ENCODE measurements around the gene HEG1. TPM values are rescaled to one million over a fixed set of nuclear protein-coding genes. Genes with fewer than 3 reads are reported as not detected.
"Not testable (repeated sequence)": the region's sequence is repeated elsewhere in the genome, so short reads cannot be mapped to it uniquely, and the experiment has no call there.

The HEG1 gene
- total and polyA plus RNA-seq, 2 experiments from 2014 or later = 27.2 to 27.3 TPM

DNA sequence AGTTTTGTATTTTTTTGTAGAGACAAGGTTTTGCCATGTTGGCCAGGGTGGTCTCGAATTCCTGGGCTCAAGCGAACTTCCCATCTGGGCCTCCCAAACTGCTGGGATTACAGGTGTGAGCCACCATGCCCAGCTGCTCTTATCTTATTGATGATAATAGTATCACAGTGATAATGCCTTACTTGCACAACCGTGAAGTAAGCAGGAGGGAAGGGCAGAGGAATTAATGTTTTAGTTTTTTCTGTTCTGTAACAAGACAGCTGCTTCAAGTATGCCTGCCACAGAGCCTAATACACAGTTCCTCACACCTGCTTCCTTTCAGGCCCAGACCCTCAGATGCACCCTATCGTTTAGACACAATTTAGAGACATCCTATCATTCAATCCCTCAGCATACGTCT is 95.1 kb downstream of the HEG1 start:
- Histone ChIP-seq H3K9me3 (ENCODE audit: low read depth) (no peaks in the 10 kb centered on the region), H3K36me3 (replicated peaks; ENCODE audit: insufficient read depth, low read depth) (no peaks in the 10 kb centered on the region), H3K79me2 (no peaks in the 10 kb centered on the region), H3K27me3 (no peaks in the 10 kb centered on the region), H4K20me1 (ENCODE audit: insufficient read depth, poor library complexity, severe bottlenecking) (no peaks in the 10 kb centered on the region), H3K9me2 (replicated peaks; ENCODE audit: insufficient read depth) (no peaks in the 10 kb centered on the region), H3K4me3 (no peak overlapping the region), H3K4me2 (no peak overlapping the region), H3K27ac (peak overlapping the region; percentile 67), H3K4me1 (ENCODE audit: insufficient read depth) (peaks cover 12% of the 10 kb centered on the region), H2AFZ (no peak overlapping the region)
- TF ChIP-seq, protein P1, sequence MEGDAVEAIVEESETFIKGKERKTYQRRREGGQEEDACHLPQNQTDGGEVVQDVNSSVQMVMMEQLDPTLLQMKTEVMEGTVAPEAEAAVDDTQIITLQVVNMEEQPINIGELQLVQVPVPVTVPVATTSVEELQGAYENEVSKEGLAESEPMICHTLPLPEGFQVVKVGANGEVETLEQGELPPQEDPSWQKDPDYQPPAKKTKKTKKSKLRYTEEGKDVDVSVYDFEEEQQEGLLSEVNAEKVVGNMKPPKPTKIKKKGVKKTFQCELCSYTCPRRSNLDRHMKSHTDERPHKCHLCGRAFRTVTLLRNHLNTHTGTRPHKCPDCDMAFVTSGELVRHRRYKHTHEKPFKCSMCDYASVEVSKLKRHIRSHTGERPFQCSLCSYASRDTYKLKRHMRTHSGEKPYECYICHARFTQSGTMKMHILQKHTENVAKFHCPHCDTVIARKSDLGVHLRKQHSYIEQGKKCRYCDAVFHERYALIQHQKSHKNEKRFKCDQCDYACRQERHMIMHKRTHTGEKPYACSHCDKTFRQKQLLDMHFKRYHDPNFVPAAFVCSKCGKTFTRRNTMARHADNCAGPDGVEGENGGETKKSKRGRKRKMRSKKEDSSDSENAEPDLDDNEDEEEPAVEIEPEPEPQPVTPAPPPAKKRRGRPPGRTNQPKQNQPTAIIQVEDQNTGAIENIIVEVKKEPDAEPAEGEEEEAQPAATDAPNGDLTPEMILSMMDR (IDR thresholded peaks at IDR 0.05; ENCODE audit: poor library complexity) = no peak
- TF ChIP-seq EZH2 (IDR thresholded peaks at IDR 0.05; ENCODE audit: borderline replicate concordance) (no peak), EZH2phosphoT487 (IDR thresholded peaks at IDR 0.05; ENCODE audit: low read depth, severe bottlenecking, unreplicated experiment) (no peak)
- no peak for DNase-seq (ENCODE audit: low spot score)
- WGBS (ENCODE audit: low lambda C conversion rate, missing lambda C conversion rate) = 81% methylated on average over 5 of the region's 5 CpGs

DNA sequence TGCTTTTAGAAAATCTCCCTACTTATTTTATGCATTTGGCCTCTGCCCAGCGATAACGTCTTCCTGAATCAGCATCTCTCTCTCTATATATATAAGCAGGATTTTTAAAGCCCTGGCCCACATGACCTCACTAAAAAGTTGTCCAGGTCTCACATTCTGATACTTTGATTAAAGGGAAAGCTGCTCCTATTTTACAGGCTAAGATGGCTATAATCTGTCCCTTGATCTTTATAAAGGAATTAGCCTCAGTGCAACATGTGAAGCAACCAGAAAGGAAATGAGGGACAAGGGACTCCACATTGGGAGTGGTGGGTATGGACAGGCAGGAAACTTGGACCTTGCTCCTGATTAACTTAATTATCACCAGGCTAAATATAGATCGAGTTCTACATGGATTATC is 95.7 kb downstream of the HEG1 start:
- no peaks in the 10 kb centered on the region for H3K79me2 ChIP-seq
- 60% methylated on average over 3 of the region's 3 CpGs for WGBS (ENCODE audit: low lambda C conversion rate, missing lambda C conversion rate)
- H3K4me2 ChIP-seq = no peak overlapping the region
- no peaks in the 10 kb centered on the region for H3K27me3 ChIP-seq
- H4K20me1 ChIP-seq (ENCODE audit: insufficient read depth, poor library complexity, severe bottlenecking) = no peaks in the 10 kb centered on the region
- no peak for TF ChIP-seq EZH2 (IDR thresholded peaks at IDR 0.05; ENCODE audit: borderline replicate concordance)
- H3K4me3 ChIP-seq = no peak overlapping the region
- DNase-seq (ENCODE audit: low spot score) = no peak
- H3K4me1 ChIP-seq (ENCODE audit: insufficient read depth) = peaks cover 12% of the 10 kb centered on the region
- no peaks in the 10 kb centered on the region for H3K9me2 ChIP-seq (replicated peaks; ENCODE audit: insufficient read depth)
- no peaks in the 10 kb centered on the region for H3K36me3 ChIP-seq (replicated peaks; ENCODE audit: insufficient read depth, low read depth)
- H3K27ac ChIP-seq = peak overlapping the region; percentile 67
- H2AFZ ChIP-seq = no peak overlapping the region
- no peaks in the 10 kb centered on the region for H3K9me3 ChIP-seq (ENCODE audit: low read depth)

DNA sequence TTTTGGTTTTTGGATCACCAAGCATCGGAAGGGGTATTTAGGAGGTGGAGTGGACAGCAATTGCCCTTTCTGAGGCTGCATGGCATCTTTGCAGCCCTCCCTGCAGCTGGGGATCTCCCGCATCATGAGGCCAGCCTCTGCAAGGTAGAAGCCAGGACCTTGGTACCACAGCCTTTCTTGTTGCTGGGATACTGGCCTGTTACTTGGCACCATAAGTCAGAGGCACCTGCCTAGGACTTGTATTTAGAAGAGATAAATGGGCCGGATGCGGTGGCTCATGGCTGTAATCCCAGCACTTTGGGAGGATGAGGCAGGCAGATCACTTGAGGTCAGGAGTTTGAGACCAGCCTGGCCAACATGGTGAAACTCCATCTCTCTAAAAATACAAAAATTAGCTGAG is 97.8 kb downstream of the HEG1 start:
- not testable (repeated sequence) for H3K27me3 ChIP-seq; H3K9me2 ChIP-seq (replicated peaks; ENCODE audit: insufficient read depth); H3K9me3 ChIP-seq (ENCODE audit: low read depth); H3K4me3 ChIP-seq; DNase-seq (ENCODE audit: low spot score); H4K20me1 ChIP-seq (ENCODE audit: insufficient read depth, poor library complexity, severe bottlenecking); H3K27ac ChIP-seq; H3K79me2 ChIP-seq; H3K36me3 ChIP-seq (replicated peaks; ENCODE audit: insufficient read depth, low read depth); H2AFZ ChIP-seq; H3K4me1 ChIP-seq (ENCODE audit: insufficient read depth); H3K4me2 ChIP-seq
- WGBS (ENCODE audit: low lambda C conversion rate, missing lambda C conversion rate) = 92% methylated on average over 4 of the region's 4 CpGs

DNA sequence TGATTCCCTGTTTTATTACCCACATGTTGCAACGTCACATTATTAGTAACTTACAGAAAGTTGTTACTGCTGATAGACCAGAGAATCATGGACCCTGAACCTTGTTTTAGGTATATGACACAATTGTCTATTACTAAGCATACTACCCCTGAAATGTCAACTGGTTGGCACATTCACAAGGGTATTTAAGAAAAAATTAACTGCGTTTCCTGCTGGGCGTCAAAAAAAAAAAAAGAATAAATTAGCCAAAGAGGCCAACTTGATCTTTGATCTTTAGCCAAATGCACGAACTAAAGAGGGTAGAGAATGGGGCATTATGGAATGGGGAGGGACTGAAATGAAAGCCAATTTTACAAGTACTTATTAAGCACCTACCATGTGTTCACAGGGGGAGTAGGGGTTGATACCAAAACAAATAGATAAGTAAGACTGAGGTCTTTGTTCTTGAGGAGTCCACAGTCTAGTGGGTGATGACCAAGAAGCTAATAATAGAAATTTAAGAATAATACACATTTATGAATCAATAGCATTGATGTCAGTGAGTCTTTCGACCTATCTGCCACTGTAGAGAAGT is 103.4 kb downstream of the HEG1 start:
- H3K27ac ChIP-seq = peak overlapping the region; percentile 84
- TF ChIP-seq EZH2 (IDR thresholded peaks at IDR 0.05; ENCODE audit: borderline replicate concordance) (no peak), EZH2phosphoT487 (IDR thresholded peaks at IDR 0.05; ENCODE audit: low read depth, severe bottlenecking, unreplicated experiment) (no peak)
- TF ChIP-seq, protein P1 (IDR thresholded peaks at IDR 0.05; ENCODE audit: poor library complexity) = no peak
- 80% methylated on average over 5 of the region's 5 CpGs for WGBS (ENCODE audit: low lambda C conversion rate, missing lambda C conversion rate)
- no peaks in the 10 kb centered on the region for H3K4me1 ChIP-seq (ENCODE audit: insufficient read depth)
- H3K79me2 ChIP-seq = no peaks in the 10 kb centered on the region
- H3K9me2 ChIP-seq (replicated peaks; ENCODE audit: insufficient read depth) = no peaks in the 10 kb centered on the region
- H3K36me3 ChIP-seq (replicated peaks; ENCODE audit: insufficient read depth, low read depth) = no peaks in the 10 kb centered on the region
- DNase-seq (ENCODE audit: low spot score) = no peak
- no peak overlapping the region for H3K4me3 ChIP-seq
- H3K27me3 ChIP-seq = no peaks in the 10 kb centered on the region
- H4K20me1 ChIP-seq (ENCODE audit: insufficient read depth, poor library complexity, severe bottlenecking) = no peaks in the 10 kb centered on the region
- H2AFZ ChIP-seq = no peak overlapping the region
- no peaks in the 10 kb centered on the region for H3K9me3 ChIP-seq (ENCODE audit: low read depth)
- no peak overlapping the region for H3K4me2 ChIP-seq
